Mesendoderm (in vitro differentiated cells): ENCODE measurements around the gene ANHX. TPM values are rescaled to one million over a fixed set of nuclear protein-coding genes. Genes with fewer than 3 reads are reported as not detected.
"Not testable (repeated sequence)": the region's sequence is repeated elsewhere in the genome, so short reads cannot be mapped to it uniquely, and the experiment has no call there.

Experiments used
- DNase-seq: peaks from one replicate; pipeline ENCODE4 v3.0.0; 2013
- H2AK5ac ChIP-seq: 2 replicates; pipeline ENCODE4 v1.6.1; 2013; ENCODE audit warnings: low read length, inconsistent platforms
- H2BK120ac ChIP-seq: 2 replicates; pipeline ENCODE4 v1.6.1; 2013; ENCODE audit warnings: low read depth, mild to moderate bottlenecking, low read length, moderate library complexity, mixed read lengths
- H2BK15ac ChIP-seq: replicated peaks from 2 replicates; pipeline ENCODE4 v1.6.1; 2013; ENCODE audit warnings: low read depth, mild to moderate bottlenecking, moderate library complexity
- H2BK5ac ChIP-seq: 2 replicates; pipeline ENCODE4 v1.6.1; 2013; ENCODE audit warnings: low read length, inconsistent platforms
- H3K18ac ChIP-seq: 2 replicates; pipeline ENCODE4 v1.6.1; 2013; ENCODE audit warnings: mild to moderate bottlenecking, low read length, mixed read lengths
- H3K23ac ChIP-seq: one replicate; pipeline ENCODE4 v1.6.1; 2013; ENCODE audit warnings: low read length
- H3K27ac ChIP-seq: 2 replicates; pipeline ENCODE4 v1.5.1; 2013; ENCODE audit warnings: low read depth, mild to moderate bottlenecking, inconsistent platforms, low read length, moderate library complexity
- H3K27me3 ChIP-seq: 2 replicates; pipeline ENCODE4 v1.6.1; 2013; ENCODE audit warnings: low read length, control low read depth, mild to moderate bottlenecking, inconsistent platforms; ENCODE audit not compliant: insufficient read depth, poor library complexity
- H3K36me3 ChIP-seq: 2 replicates; pipeline ENCODE4 v1.6.1; 2013; ENCODE audit warnings: low read length, inconsistent platforms; ENCODE audit not compliant: control insufficient read depth, insufficient read depth
- H3K4ac ChIP-seq: one replicate; pipeline ENCODE4 v1.6.1; 2013; ENCODE audit warnings: low read depth, mild to moderate bottlenecking, low read length, moderate library complexity
- H3K4me1 ChIP-seq: 2 replicates; pipeline ENCODE4 v1.6.1; 2013; ENCODE audit warnings: low read depth, low read length, inconsistent platforms; ENCODE audit not compliant: control insufficient read depth
- H3K4me2 ChIP-seq: 2 replicates; pipeline ENCODE4 v1.6.1; 2013; ENCODE audit warnings: low read length
- H3K4me3 ChIP-seq: 2 replicates; pipeline ENCODE4 v1.5.1; 2013; ENCODE audit warnings: mild to moderate bottlenecking, low read length
- H3K56ac ChIP-seq: one replicate; pipeline ENCODE4 v1.6.1; 2013; ENCODE audit warnings: low read length
- H3K79me1 ChIP-seq: 2 replicates; pipeline ENCODE4 v1.6.1; 2013; ENCODE audit warnings: low read length, inconsistent platforms
- H3K79me2 ChIP-seq: 2 replicates; pipeline ENCODE4 v1.6.1; 2013; ENCODE audit warnings: mild to moderate bottlenecking, low read length; ENCODE audit not compliant: control insufficient read depth, insufficient read depth
- H3K9ac ChIP-seq: 2 replicates; pipeline ENCODE4 v1.6.1; 2013; ENCODE audit warnings: low read length, inconsistent platforms
- H4K5ac ChIP-seq: one replicate; pipeline ENCODE4 v1.6.1; 2013; ENCODE audit warnings: low read length
- H4K8ac ChIP-seq: one replicate; pipeline ENCODE4 v1.6.1; 2013; ENCODE audit warnings: low read depth, mild to moderate bottlenecking, control low read depth, low read length, moderate library complexity
- WGBS: extraction: QIAGEN DNeasy Blood & Tissue Kit; methylation state at CpG from one replicate; pipeline ENCODE4 v1.1.7; 2013; ENCODE audit warnings: low lambda C conversion rate, missing lambda C conversion rate; ENCODE audit not compliant: insufficient coverage; ENCODE audit errors: extremely low coverage; 5-methylcytosine and 5-hydroxymethylcytosine counted together
- polyA plus RNA-seq, 2 experiments: library from polyadenylated mRNA; stranded (reverse); fragments of 200-250 nt; gene quantifications; one replicate each; pipeline ENCODE4 v1.2.3, GENCODE V29; 2013

ANHX gene
- polyA plus RNA-seq (2013, experiment 1 of 2): not detected
- not detected for polyA plus RNA-seq (2013, experiment 2 of 2)

- Histone ChIP-seq H2BK120ac (no peak within 1 kb of the TSS), H2AK5ac (no peak within 1 kb of the TSS), H3K27ac (no peak within 1 kb of the TSS), H3K56ac (no peak within 1 kb of the TSS), H3K4ac (no peak within 1 kb of the TSS), H3K9ac (no peak within 1 kb of the TSS), H3K27me3 (no peaks in the 10 kb centered on the region), H3K4me2 (no peak within 1 kb of the TSS), H2BK5ac (no peak within 1 kb of the TSS), H3K79me2 (no peaks in the 10 kb centered on the region), H2BK15ac (no peak within 1 kb of the TSS), H4K8ac (no peak within 1 kb of the TSS), H3K23ac (no peak within 1 kb of the TSS), H3K36me3 (no peaks in the 10 kb centered on the region), H4K5ac (no peak within 1 kb of the TSS), H3K4me1 (no peaks in the 10 kb centered on the region), H3K79me1 (no peaks in the 10 kb centered on the region), H3K4me3 (no peak within 1 kb of the TSS), H3K18ac (no peak within 1 kb of the TSS)
- DNase-seq: no peak
- WGBS: no CpG with 5 or more reads among the region's 61 CpGs
These were observed at the start of gene ANHX for GRCh38 chr12:133235401-133236112. ANHX (minus strand) TSS chr12:133235877; CDS start chr12:133234356, 1,521 bp downstream.

GRCh38 chr12:133264668-133265067 is 29.0 kb upstream of the ANHX start:
- not testable (repeated sequence) for H3K4me2 ChIP-seq, H3K79me2 ChIP-seq, H4K8ac ChIP-seq, H2BK5ac ChIP-seq, H3K9ac ChIP-seq, H3K27ac ChIP-seq, H3K4me1 ChIP-seq, H3K79me1 ChIP-seq, H3K56ac ChIP-seq, H4K5ac ChIP-seq, H3K4me3 ChIP-seq, DNase-seq, H3K4ac ChIP-seq, H2BK120ac ChIP-seq, H2BK15ac ChIP-seq, H3K18ac ChIP-seq, H3K27me3 ChIP-seq, H3K36me3 ChIP-seq, H3K23ac ChIP-seq, H2AK5ac ChIP-seq
- WGBS: no CpG with 5 or more reads among the region's 11 CpGs

- no peak for DNase-seq
- H3K18ac ChIP-seq: no peak overlapping the region
- H3K27me3 ChIP-seq: no peaks in the 10 kb centered on the region
- H3K23ac ChIP-seq: no peak overlapping the region
- no peak overlapping the region for H4K5ac ChIP-seq
- no peak overlapping the region for H4K8ac ChIP-seq
- H3K79me1 ChIP-seq: no peaks in the 10 kb centered on the region
- no peak overlapping the region for H3K56ac ChIP-seq
- no CpG with 5 or more reads among the region's 33 CpGs for WGBS
- no peak overlapping the region for H3K4ac ChIP-seq
- no peak overlapping the region for H3K9ac ChIP-seq
- H3K27ac ChIP-seq: no peak overlapping the region
- H3K36me3 ChIP-seq: no peaks in the 10 kb centered on the region
- H2BK120ac ChIP-seq: no peak overlapping the region
- H3K4me2 ChIP-seq: no peak overlapping the region
- no peaks in the 10 kb centered on the region for H3K4me1 ChIP-seq
- H3K4me3 ChIP-seq: no peak overlapping the region
- no peak overlapping the region for H2AK5ac ChIP-seq
- no peak overlapping the region for H2BK5ac ChIP-seq
- no peak overlapping the region for H2BK15ac ChIP-seq
- no peaks in the 10 kb centered on the region for H3K79me2 ChIP-seq
These were observed 28.5 kb upstream of the ANHX start for GRCh38 chr12:133264173-133264572.

GRCh38 chr12:133256321-133256720 is 20.6 kb upstream of the ANHX start:
- Histone ChIP-seq H3K4me2 (no peak overlapping the region), H3K27me3 (no peaks in the 10 kb centered on the region), H2BK120ac (no peak overlapping the region), H3K79me2 (no peaks in the 10 kb centered on the region), H3K9ac (no peak overlapping the region), H2BK15ac (no peak overlapping the region), H3K4ac (no peak overlapping the region), H2BK5ac (no peak overlapping the region), H3K18ac (no peak overlapping the region), H3K4me1 (no peaks in the 10 kb centered on the region), H3K4me3 (no peak overlapping the region), H4K8ac (no peak overlapping the region), H3K36me3 (no peaks in the 10 kb centered on the region), H3K23ac (no peak overlapping the region), H2AK5ac (no peak overlapping the region), H4K5ac (no peak overlapping the region), H3K27ac (no peak overlapping the region), H3K79me1 (no peaks in the 10 kb centered on the region), H3K56ac (no peak overlapping the region)
- no CpG with 5 or more reads among the region's 1 CpG for WGBS
- DNase-seq: no peak

GRCh38 chr12:133255833-133256232 is 20.2 kb upstream of the ANHX start:
- H3K9ac ChIP-seq, H2BK15ac ChIP-seq, H3K4ac ChIP-seq, H3K79me1 ChIP-seq, H4K5ac ChIP-seq, DNase-seq, H3K79me2 ChIP-seq, H4K8ac ChIP-seq, H3K27me3 ChIP-seq, H2AK5ac ChIP-seq, H3K56ac ChIP-seq, H2BK5ac ChIP-seq, H3K23ac ChIP-seq, H3K4me3 ChIP-seq, H3K4me2 ChIP-seq, H3K18ac ChIP-seq, H2BK120ac ChIP-seq, H3K4me1 ChIP-seq, H3K36me3 ChIP-seq, H3K27ac ChIP-seq: not testable (repeated sequence)
- WGBS: no CpG with 5 or more reads among the region's 1 CpG

GRCh38 chr12:133251732-133252131 is 16.1 kb upstream of the ANHX start:
- no peak overlapping the region for H2BK5ac ChIP-seq
- no peak overlapping the region for H3K4me2 ChIP-seq
- H4K8ac ChIP-seq: no peak overlapping the region
- no peak overlapping the region for H3K27ac ChIP-seq
- no peak overlapping the region for H3K56ac ChIP-seq
- no peak overlapping the region for H3K18ac ChIP-seq
- WGBS: no CpG with 5 or more reads among the region's 6 CpGs
- H3K79me2 ChIP-seq: no peaks in the 10 kb centered on the region
- H2AK5ac ChIP-seq: no peak overlapping the region
- H3K4me1 ChIP-seq: no peaks in the 10 kb centered on the region
- no peak overlapping the region for H3K4me3 ChIP-seq
- no peak overlapping the region for H3K23ac ChIP-seq
- H4K5ac ChIP-seq: no peak overlapping the region
- no peak overlapping the region for H3K4ac ChIP-seq
- H2BK120ac ChIP-seq: no peak overlapping the region
- no peaks in the 10 kb centered on the region for H3K36me3 ChIP-seq
- no peak overlapping the region for H3K9ac ChIP-seq
- no peak for DNase-seq
- H2BK15ac ChIP-seq: no peak overlapping the region
- H3K27me3 ChIP-seq: no peaks in the 10 kb centered on the region
- H3K79me1 ChIP-seq: no peaks in the 10 kb centered on the region
